Endodermal cell (in vitro differentiated cells): Measurements from ENCODE around the gene NDOR1. TPM values are rescaled to one million over a fixed set of nuclear protein-coding genes. Genes with fewer than 3 reads are reported as not detected.

Source experiments
- DNase-seq: peaks from one replicate; pipeline ENCODE4 v3.0.0-alpha.2; 2017
- H3K27ac ChIP-seq: 2 replicates; pipeline ENCODE4 v1.5.1; 2013; ENCODE audit warnings: mild to moderate bottlenecking, low read depth, low read length, moderate library complexity
- H3K27me3 ChIP-seq: 2 replicates; pipeline ENCODE4 v1.6.1; 2013; ENCODE audit warnings: mild to moderate bottlenecking, low read length, moderate library complexity; ENCODE audit not compliant: insufficient read depth, control insufficient read depth, poor library complexity, severe bottlenecking
- H3K36me3 ChIP-seq: 2 replicates; pipeline ENCODE4 v1.7.0; 2013; ENCODE audit warnings: mild to moderate bottlenecking, low read length, moderate library complexity; ENCODE audit not compliant: control insufficient read depth, insufficient read depth
- H3K4me1 ChIP-seq: one replicate; pipeline ENCODE4 v1.7.0; 2013; ENCODE audit warnings: low read length; ENCODE audit not compliant: control insufficient read depth, insufficient read depth
- H3K4me3 ChIP-seq: 2 replicates; pipeline ENCODE4 v1.5.1; 2013; ENCODE audit warnings: mild to moderate bottlenecking, low read length, moderate library complexity
- H3K9ac ChIP-seq: 2 replicates; pipeline ENCODE4 v1.6.1; 2013; ENCODE audit warnings: mild to moderate bottlenecking, low read length, moderate library complexity; ENCODE audit not compliant: poor library complexity, severe bottlenecking; ENCODE audit errors: extremely low read depth
- H3K9me3 ChIP-seq: 2 replicates; pipeline ENCODE4 v1.6.1; 2013; ENCODE audit warnings: mild to moderate bottlenecking, low read length, moderate library complexity; ENCODE audit not compliant: control insufficient read depth
- H3K27ac Mint-ChIP-seq: 2 replicates; pipeline ENCODE4 v1.8.0; 2020; ENCODE audit warnings: mixed read lengths
- H3K27me3 Mint-ChIP-seq: 2 replicates; pipeline ENCODE4 v1.8.0; 2021; ENCODE audit warnings: mild to moderate bottlenecking, mixed read lengths; ENCODE audit not compliant: insufficient read depth
- H3K36me3 Mint-ChIP-seq: 2 replicates; pipeline ENCODE4 v1.8.0; 2020; ENCODE audit warnings: low read depth, mixed read lengths
- H3K4me1 Mint-ChIP-seq: 2 replicates; pipeline ENCODE4 v1.8.0; 2020; ENCODE audit warnings: mixed read lengths
- H3K4me3 Mint-ChIP-seq: 2 replicates; pipeline ENCODE4 v1.8.0; 2020; ENCODE audit warnings: mild to moderate bottlenecking, moderate library complexity, mixed read lengths
- H3K9me3 Mint-ChIP-seq: 2 replicates; pipeline ENCODE4 v1.8.0; 2020; ENCODE audit warnings: mild to moderate bottlenecking, mixed read lengths
- WGBS, 2 experiments: methylation state at CpG; one replicate each; pipeline versions ENCODE4 v1.1.5 to v1.1.7; 2013; ENCODE audit warnings: missing lambda C conversion rate in 2 of 2, mixed read lengths in 1 of 2; ENCODE audit not compliant: insufficient coverage in 1 of 2, insufficient read length in 1 of 2; 5-methylcytosine and 5-hydroxymethylcytosine counted together
- total RNA-seq, 2 donors: library from RNA; stranded (reverse); fragmentation: NEBNext Ultra II Directional in 1 of 2; extraction: Animal tissue kit (Norgen Biotek cat#: 25700) in 1 of 2; gene quantifications; 2 replicates in 1 of 2; 3 replicates in 1 of 2; pipeline ENCODE4 v1.2.1, GENCODE V29; 2021
- TF ChIP-seq, protein P1 (sequence below): fragments of 200-600 bp; sonication (generic); conservative IDR thresholded peaks from 2 replicates; pipeline ENCODE4 v1.5.0; 2021; ENCODE audit warnings: antibody characterized with exemption, mild to moderate bottlenecking

NDOR1 gene
- total RNA-seq, 2 donors from 2014 or later, result 39.2 to 41.4 TPM

- Histone ChIP-seq H3K9me3 (no peaks in the 10 kb centered on the region), H3K27ac (no peak overlapping the region), H3K4me3 (peak overlapping the region; percentile 83), H3K4me1 (peaks cover 31% of the 10 kb centered on the region), H3K36me3 (no peaks in the 10 kb centered on the region), H3K27me3 (no peaks in the 10 kb centered on the region), H3K9ac (no peak overlapping the region)
- TF ChIP-seq, protein P1, sequence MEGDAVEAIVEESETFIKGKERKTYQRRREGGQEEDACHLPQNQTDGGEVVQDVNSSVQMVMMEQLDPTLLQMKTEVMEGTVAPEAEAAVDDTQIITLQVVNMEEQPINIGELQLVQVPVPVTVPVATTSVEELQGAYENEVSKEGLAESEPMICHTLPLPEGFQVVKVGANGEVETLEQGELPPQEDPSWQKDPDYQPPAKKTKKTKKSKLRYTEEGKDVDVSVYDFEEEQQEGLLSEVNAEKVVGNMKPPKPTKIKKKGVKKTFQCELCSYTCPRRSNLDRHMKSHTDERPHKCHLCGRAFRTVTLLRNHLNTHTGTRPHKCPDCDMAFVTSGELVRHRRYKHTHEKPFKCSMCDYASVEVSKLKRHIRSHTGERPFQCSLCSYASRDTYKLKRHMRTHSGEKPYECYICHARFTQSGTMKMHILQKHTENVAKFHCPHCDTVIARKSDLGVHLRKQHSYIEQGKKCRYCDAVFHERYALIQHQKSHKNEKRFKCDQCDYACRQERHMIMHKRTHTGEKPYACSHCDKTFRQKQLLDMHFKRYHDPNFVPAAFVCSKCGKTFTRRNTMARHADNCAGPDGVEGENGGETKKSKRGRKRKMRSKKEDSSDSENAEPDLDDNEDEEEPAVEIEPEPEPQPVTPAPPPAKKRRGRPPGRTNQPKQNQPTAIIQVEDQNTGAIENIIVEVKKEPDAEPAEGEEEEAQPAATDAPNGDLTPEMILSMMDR, result no peak
- peaks cover 29% of the 10 kb centered on the region for H3K4me1 Mint-ChIP-seq
- H3K4me3 Mint-ChIP-seq, result peak overlapping the region; percentile 71
- WGBS, 2 experiments, result 25 to 28% methylated on average over 19 to 23 of the region's 23 CpGs
- no peaks in the 10 kb centered on the region for H3K9me3 Mint-ChIP-seq
- no peaks in the 10 kb centered on the region for H3K36me3 Mint-ChIP-seq
- DNase-seq, result no peak
- H3K27ac Mint-ChIP-seq, result peak overlapping the region; percentile 86
- H3K27me3 Mint-ChIP-seq, result no peaks in the 10 kb centered on the region
Measured at GRCh38 chr9:137201205-137201868, 4.2 kb upstream of the NDOR1 start.

GRCh38 chr9:137202966-137203365 lies 2.5 kb upstream of the NDOR1 start:
- TF ChIP-seq, protein P1, result no peak
- H3K9me3 ChIP-seq, result no peaks in the 10 kb centered on the region
- no peak overlapping the region for H3K27ac ChIP-seq
- H3K36me3 ChIP-seq, result peaks cover 6% of the 10 kb centered on the region
- H3K9me3 Mint-ChIP-seq, result no peaks in the 10 kb centered on the region
- peaks cover 31% of the 10 kb centered on the region for H3K4me1 Mint-ChIP-seq
- H3K27me3 Mint-ChIP-seq, result no peaks in the 10 kb centered on the region
- H3K4me3 ChIP-seq, result no peak overlapping the region
- H3K4me3 Mint-ChIP-seq, result peak overlapping the region; percentile 10
- no peaks in the 10 kb centered on the region for H3K27me3 ChIP-seq
- no peak overlapping the region for H3K9ac ChIP-seq
- H3K36me3 Mint-ChIP-seq, result peaks cover 14% of the 10 kb centered on the region
- 94 to 95% methylated on average over 8 of the region's 8 CpGs for WGBS, 2 experiments
- no peak for DNase-seq
- no peak overlapping the region for H3K27ac Mint-ChIP-seq
- peaks cover 33% of the 10 kb centered on the region for H3K4me1 ChIP-seq

- Histone ChIP-seq H3K27me3 (no peaks in the 10 kb centered on the region), H3K9me3 (no peaks in the 10 kb centered on the region), H3K27ac (no peak overlapping the region), H3K9ac (peak overlapping the region; percentile 85), H3K4me1 (peaks cover 18% of the 10 kb centered on the region), H3K4me3 (peak overlapping the region; percentile 92), H3K36me3 (peaks cover 12% of the 10 kb centered on the region)
- H3K36me3 Mint-ChIP-seq, result peaks cover 25% of the 10 kb centered on the region
- H3K4me3 Mint-ChIP-seq, result peak overlapping the region; percentile 90
- WGBS, 2 experiments, result 30 to 32% methylated on average over 21 of the region's 21 CpGs
- H3K27ac Mint-ChIP-seq, result peak overlapping the region; percentile 96
- H3K27me3 Mint-ChIP-seq, result no peaks in the 10 kb centered on the region
- TF ChIP-seq, protein P1, result no peak
- peaks cover 24% of the 10 kb centered on the region for H3K4me1 Mint-ChIP-seq
- no peak for DNase-seq
- no peaks in the 10 kb centered on the region for H3K9me3 Mint-ChIP-seq
Measured at GRCh38 chr9:137204731-137205125, 772 bp upstream of the NDOR1 start.
